Stimulated activated CD8-positive, alpha-beta memory T cell treated with anti-CD3 and anti-CD28 coated beads, Interleukin-12 subunit alpha, Interleukin-12 subunit beta, amount 100 ng/mL, for 24 hours (primary cell): ENCODE results near the gene SPOP.

ENCODE experiments used
- DNase-seq: peaks from one replicate; pipeline ENCODE4 v3.0.0-alpha.2; 2020; ENCODE audit errors: extremely low read depth

The SPOP gene

DNA sequence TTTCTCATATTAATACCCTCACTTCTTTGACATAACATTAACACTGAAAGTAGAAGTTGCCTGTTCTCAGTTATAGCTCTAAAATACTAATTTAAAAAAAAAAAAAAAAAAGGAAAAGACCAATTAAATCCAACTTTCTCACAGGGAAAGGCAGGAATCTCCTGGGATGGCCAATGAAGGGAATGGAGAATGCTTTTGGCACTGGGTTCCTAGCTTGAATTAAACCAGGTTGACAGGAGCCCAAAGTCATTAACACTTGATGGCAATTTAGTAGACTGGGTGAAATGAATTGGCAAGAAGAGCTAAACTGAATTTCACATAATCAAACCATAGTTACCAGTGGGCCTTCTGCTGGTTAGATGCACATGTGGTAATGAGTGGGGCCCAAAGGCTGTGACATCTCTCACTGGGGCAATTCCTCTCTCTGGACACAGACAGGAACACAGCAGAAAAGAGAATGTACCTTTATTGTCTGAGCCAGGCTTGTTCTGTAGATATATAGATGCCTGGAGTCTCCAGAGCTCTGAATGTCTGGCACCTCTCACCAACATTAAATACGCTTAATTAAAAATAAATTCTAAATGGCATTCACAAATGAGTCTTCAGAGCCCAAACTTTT is 64.6 kb downstream of the SPOP start:
- DNase-seq, result no peak

- no peak for DNase-seq
Observed at GRCh38 chr17:49612726-49613125, 65.2 kb downstream of the SPOP start.

DNA sequence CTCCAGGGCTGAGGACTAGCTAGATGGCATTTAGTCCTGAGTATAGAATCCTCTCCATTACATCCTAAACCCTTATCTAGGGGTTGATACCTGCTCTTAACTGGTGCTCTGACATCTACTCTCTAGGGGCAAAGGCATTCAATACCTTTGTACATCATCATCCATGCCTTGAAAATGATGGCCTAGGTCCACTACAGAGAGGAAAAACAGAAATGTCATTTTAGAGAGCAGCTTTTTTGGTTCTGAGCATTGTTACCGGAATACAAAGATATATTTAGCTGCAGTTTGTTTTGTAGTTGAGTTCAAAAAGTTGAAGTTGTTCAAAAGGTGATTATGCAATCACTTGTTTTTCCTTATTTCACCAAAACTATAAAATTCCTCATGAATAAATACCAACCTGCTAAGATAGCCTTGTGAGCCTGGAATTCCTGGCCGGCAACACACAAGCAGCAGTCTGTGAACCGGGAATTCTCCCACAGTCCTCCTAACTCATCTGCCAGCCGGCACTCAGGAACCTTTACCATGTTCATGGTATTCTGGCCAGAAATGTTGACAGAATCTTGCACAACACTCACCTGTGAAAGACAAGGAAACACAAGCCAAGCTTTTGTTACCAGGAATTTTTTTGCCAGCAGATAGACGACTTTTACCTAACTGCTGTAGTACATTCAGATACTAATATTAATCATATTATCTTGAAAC is 66.9 kb downstream of the SPOP start:
- DNase-seq, result no peak

GRCh38 chr17:49604314-49604869 is 73.5 kb downstream of the SPOP start:
- no peak for DNase-seq

DNA sequence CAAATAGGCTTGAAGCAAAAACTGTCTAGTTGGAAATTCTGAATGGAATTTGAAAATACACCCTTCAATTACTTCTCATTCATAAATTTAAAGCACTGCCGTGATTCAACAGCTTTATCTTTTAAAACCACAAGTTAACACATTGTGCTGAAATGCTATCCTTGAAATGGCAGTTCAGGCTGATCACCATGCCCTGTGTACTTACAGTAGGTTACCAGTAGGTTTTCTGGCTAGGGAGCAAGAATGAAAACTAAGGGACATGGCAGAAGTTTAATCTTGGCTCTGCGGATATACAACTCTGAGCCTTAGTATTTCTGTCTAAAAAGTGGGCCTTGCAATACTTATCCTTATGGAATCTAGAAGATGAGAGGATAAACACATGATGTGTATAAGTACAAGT is 74.2 kb downstream of the SPOP start:
- no peak for DNase-seq

- DNase-seq, result no peak
Observed at GRCh38 chr17:49603238-49603637, 74.7 kb downstream of the SPOP start.

DNA sequence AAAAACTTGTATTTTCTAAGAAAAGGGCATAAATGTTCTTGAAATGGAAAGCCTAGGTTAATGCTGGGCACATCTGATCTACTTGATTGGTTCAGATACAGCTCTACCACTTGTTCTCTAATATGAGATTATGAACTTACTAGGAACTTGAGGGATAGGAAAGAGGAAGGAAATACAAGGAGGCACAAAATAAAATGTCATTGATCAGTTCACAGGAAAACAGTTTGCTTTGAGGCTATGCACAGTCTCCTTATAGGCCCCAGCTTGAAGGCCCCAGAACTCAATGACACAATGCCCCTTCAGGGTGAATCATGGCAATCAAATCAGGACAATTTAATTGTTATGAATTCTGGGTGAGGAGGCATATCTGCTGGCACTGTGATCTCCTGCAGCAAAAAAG is 75.1 kb downstream of the SPOP start:
- DNase-seq, result no peak

DNA sequence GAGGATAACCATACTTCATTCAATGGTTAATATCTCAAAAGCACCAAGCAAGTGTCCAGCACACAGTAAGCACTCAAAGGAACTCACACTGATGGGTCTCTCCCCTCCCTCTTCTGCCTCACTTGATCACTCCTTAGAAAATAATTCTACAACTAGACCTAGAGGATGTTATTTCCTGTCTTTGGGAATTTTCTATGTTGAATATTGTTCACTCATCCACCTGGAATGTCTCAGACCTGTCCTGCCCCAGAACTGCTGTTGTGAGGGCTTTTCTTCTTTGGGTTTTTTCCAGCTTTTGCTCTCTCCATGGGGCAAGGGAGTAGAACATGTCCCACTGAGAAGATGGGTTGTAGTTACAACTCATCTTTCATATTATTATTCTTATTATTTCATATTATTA is 76.9 kb downstream of the SPOP start:
- no peak for DNase-seq

DNA sequence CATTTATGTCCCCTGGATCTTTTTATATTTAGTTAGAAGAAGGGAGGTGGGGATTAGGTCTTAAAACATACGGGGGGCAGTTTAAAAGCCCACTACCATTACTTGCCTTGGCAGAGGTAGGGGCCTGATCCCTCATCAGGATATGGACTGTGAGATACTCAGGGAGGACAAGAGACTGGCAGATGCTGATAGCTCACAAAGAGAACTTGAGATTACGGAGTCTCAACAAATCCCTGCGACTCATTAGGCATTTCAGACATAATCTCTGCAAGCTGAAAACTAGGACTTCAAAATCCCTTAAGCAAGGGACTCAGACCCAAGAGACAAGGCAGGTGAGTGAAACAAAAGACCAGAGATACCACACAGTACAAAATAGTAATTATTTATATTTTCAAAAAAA is 79.0 kb downstream of the SPOP start:
- DNase-seq, result no peak

DNA sequence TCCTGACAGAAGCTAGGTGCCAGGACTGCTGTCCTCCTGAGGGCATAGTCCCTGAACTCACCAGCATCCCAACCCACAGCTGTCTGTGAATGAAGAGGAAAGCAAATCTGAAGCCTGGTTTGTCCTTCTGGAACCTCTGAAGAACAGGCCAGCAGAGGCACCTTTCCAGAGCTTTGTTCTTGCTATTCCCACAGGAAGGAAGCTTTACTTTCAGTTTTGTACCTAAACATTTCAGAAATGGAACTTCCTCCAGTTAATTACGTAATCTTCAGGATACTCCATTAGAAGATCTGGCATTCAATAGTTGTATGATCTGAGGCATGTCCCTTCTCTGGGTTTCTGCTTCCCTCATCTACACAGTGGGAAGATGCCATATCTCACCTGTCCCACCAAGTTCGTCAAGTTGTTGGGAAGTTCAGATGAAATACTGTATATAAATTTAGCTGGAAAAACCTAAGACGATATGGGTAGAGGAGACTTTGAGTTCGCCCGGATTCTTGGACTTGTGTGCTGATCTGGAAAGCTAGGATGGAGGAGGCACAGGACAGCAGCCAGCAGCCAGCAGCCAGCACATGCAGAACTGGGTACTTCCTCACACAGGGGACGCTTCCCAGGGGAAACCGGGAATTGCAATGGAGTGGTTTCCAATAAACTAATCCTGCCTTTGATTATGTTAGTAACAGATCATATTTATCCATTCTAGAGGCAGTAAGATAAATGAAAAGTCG is 79.8 kb downstream of the SPOP start:
- DNase-seq, result no peak

GRCh38 chr17:49597436-49597835 is 80.5 kb downstream of the SPOP start:
- no peak for DNase-seq

DNA sequence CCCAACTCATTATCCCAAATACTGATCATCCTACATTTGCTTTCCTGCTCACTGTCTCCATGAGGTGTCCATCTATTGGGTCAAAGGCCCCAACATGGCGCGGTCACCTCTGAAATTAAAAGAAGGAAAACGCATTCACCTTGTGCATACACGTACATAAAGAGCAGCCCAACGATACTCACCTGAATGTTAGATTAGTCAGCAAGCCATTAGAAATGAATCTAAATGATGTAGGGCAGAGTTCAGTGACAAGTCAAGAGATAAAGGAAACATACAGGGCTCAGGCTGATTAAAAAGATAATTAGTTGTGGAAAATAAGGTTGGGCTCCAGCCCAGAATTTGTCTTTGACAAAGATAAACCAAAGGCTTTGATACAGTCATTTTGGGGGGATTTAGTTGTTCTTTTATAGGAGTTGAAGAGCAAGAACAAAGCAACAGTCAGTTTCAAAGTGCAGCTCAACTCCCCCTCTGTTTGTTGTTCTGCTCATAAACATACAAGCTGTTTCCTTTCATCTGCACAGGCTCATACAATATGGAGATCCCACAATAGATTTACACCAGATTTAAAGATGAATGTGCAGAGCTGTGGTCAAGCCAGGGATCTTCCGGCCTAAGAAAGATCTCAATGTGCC is 81.2 kb downstream of the SPOP start:
- no peak for DNase-seq

GRCh38 chr17:49595980-49596379 is 81.9 kb downstream of the SPOP start:
- DNase-seq, result no peak

GRCh38 chr17:49595328-49595727 is 82.6 kb downstream of the SPOP start:
- no peak for DNase-seq

- no peak for DNase-seq
Observed at GRCh38 chr17:49592263-49592662, 85.6 kb downstream of the SPOP start.

- DNase-seq, result no peak
Observed at GRCh38 chr17:49590874-49591273, 87.0 kb downstream of the SPOP start.

GRCh38 chr17:49589577-49589927 is 88.3 kb downstream of the SPOP start:
- DNase-seq, result no peak

- no peak for DNase-seq
Observed at GRCh38 chr17:49588726-49589576, 88.9 kb downstream of the SPOP start.

GRCh38 chr17:49588312-49588711 is 89.6 kb downstream of the SPOP start:
- DNase-seq, result no peak

DNA sequence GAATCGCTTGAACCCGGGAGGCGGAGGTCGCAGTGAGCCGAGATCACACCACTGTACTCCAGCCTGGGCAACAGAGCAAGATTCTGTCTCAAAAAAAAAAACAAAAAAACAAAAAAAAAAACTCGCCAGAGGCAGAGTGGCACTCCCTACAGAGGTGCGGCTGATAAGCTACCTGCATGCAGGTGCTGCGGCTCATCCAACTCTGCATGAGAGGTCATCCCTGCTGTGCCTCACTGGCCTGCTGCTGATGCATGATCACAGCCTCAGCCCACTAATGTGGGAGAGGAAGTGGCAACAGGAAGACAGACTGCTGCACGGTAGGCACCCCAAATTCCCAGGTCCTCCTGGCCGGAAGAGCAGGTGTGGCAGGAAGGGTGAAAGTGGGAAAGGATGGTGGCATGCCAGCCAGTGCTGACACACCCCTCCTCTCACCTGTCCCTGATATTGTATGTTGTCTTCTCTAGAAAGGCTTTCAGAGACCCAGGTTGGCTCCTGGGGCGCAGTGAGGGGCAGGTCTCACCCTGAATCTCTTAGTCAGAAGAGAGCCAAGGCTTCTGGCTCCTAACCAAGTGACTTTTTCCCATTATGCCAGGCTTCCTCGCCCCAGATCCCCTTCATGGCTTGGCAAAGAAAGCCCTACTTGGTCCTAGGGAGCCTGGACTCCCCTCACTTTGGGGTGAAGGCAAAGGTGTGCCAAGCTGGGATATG is 90.4 kb downstream of the SPOP start:
- DNase-seq, result no peak
